Esophagus muscularis mucosa (tissue), 4 donors: Measurements from ENCODE around the gene SLC39A11.

ENCODE experiments used
- EP300 ChIP-seq: sonication (generic); formaldehyde crosslinking; IDR thresholded peaks from one replicate; pipeline ENCODE4 v1.6.1; 2017; ENCODE audit warnings: antibody characterized with exemption
- POLR2A ChIP-seq: fragments of 450-650 bp; IDR thresholded peaks from one replicate; pipeline ENCODE4 v1.6.1; 2017; ENCODE audit warnings: antibody characterized with exemption, moderate library complexity, mild to moderate bottlenecking, low read depth
- POLR2AphosphoS5 ChIP-seq, 2 donors: sonication (generic); formaldehyde crosslinking; IDR thresholded peaks; one replicate each; pipeline ENCODE4 v1.6.1; 2017; ENCODE audit warnings: antibody characterized with exemption in 2 of 2
- TF ChIP-seq, protein P1 (sequence below), 3 experiments: fragments of 200-600 bp in 2 of 3; fragments of 450-650 bp in 1 of 3; sonication (generic) in 2 of 3; IDR thresholded peaks; one replicate each; pipeline ENCODE4 v1.5.1; 2017 to 2019; ENCODE audit warnings: antibody characterized with exemption in 3 of 3, mild to moderate bottlenecking in 2 of 3, moderate library complexity in 1 of 3

DNA sequence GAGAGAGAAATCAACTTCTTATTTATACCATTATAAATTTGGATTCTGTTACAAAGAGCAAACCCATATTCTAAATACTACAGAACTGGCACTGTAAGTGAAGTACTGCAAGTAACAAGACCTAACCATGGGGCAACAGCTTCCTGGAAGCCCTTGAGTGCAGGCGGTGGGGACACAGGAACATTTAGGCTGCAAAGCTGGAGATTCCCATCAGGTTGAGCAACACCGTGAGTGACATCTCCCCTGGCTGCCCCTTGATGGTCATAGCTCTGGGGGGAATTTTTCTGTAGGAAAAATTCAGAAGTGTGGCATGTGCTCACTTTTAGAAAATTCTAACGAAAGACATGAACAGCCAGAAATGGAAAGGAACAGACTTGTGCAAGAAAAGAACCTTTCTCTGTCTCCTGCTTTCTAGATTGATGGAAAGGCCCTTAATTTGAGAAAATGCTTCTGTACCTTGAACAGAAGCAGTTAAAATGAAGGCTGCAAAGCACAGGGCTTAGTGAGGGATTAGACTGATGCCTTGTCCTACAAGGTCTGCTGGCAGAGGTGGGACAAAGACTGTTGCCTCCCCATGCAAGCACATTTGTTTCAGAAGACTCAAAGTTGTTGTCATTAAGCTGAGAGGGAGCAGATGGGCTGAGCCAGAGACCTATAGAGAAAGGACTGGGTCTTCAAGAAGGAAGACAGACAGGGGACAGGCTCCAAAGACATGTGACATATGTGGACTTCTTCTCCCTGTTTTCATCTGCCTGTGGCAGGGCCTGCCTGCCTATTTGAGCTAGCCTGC lies 380.8 kb downstream of the SLC39A11 start:
- TF ChIP-seq POLR2AphosphoS5 (IDR thresholded peaks at IDR 0.05) (no peak), POLR2A (no peak), EP300 (no peak)
- TF ChIP-seq, protein P1, sequence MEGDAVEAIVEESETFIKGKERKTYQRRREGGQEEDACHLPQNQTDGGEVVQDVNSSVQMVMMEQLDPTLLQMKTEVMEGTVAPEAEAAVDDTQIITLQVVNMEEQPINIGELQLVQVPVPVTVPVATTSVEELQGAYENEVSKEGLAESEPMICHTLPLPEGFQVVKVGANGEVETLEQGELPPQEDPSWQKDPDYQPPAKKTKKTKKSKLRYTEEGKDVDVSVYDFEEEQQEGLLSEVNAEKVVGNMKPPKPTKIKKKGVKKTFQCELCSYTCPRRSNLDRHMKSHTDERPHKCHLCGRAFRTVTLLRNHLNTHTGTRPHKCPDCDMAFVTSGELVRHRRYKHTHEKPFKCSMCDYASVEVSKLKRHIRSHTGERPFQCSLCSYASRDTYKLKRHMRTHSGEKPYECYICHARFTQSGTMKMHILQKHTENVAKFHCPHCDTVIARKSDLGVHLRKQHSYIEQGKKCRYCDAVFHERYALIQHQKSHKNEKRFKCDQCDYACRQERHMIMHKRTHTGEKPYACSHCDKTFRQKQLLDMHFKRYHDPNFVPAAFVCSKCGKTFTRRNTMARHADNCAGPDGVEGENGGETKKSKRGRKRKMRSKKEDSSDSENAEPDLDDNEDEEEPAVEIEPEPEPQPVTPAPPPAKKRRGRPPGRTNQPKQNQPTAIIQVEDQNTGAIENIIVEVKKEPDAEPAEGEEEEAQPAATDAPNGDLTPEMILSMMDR (IDR thresholded peaks at IDR 0.05): no peak
